ENCODE results near the gene MAPT. TPM values are rescaled to one million over a fixed set of nuclear protein-coding genes. Genes with fewer than 3 reads are reported as not detected.

Gene MAPT
- total RNA-seq, 2 donors from 2014 or later = 11.7 to 14.7 TPM

GRCh38 chr17:46031920-46032319, 137.6 kb downstream of the MAPT start:
- no peak overlapping the region for H3K4me3 ChIP-seq
- H3K27me3 ChIP-seq (replicated peaks; ENCODE audit: insufficient read depth) = no peaks in the 10 kb centered on the region
- DNase-seq (ENCODE audit: low spot score) = no peak
- H3K9me3 ChIP-seq = no peaks in the 10 kb centered on the region
- H3K4me1 ChIP-seq (replicated peaks) = no peaks in the 10 kb centered on the region
- no peak for TF ChIP-seq POLR2AphosphoS5 (IDR thresholded peaks at IDR 0.05)
- intact Hi-C loops (cut with DNase I) = no loop called here
- WGBS = 95% methylated on average over 8 of the region's 8 CpGs
- peaks cover 14 to 17% of the 10 kb centered on the region in 2 donors for H3K36me3 ChIP-seq
- no peak overlapping the region for H3K27ac ChIP-seq

GRCh38 chr17:46032909-46033308, 138.6 kb downstream of the MAPT start:
- 95% methylated on average over 11 of the region's 11 CpGs for WGBS
- Histone ChIP-seq H3K4me1 (replicated peaks) (no peaks in the 10 kb centered on the region), H3K27ac (no peak overlapping the region), H3K27me3 (replicated peaks; ENCODE audit: insufficient read depth) (no peaks in the 10 kb centered on the region), H3K9me3 (no peaks in the 10 kb centered on the region), H3K36me3 (peaks cover 14 to 19% of the 10 kb centered on the region in 2 donors), H3K4me3 (no peak overlapping the region)
- intact Hi-C loops (cut with DNase I) = no loop called here
- DNase-seq (ENCODE audit: low spot score) = no peak
- no peak for TF ChIP-seq POLR2AphosphoS5 (IDR thresholded peaks at IDR 0.05)
- TF ChIP-seq, protein P1, sequence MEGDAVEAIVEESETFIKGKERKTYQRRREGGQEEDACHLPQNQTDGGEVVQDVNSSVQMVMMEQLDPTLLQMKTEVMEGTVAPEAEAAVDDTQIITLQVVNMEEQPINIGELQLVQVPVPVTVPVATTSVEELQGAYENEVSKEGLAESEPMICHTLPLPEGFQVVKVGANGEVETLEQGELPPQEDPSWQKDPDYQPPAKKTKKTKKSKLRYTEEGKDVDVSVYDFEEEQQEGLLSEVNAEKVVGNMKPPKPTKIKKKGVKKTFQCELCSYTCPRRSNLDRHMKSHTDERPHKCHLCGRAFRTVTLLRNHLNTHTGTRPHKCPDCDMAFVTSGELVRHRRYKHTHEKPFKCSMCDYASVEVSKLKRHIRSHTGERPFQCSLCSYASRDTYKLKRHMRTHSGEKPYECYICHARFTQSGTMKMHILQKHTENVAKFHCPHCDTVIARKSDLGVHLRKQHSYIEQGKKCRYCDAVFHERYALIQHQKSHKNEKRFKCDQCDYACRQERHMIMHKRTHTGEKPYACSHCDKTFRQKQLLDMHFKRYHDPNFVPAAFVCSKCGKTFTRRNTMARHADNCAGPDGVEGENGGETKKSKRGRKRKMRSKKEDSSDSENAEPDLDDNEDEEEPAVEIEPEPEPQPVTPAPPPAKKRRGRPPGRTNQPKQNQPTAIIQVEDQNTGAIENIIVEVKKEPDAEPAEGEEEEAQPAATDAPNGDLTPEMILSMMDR (IDR thresholded peaks at IDR 0.05) = no peak
- no peak for TF ChIP-seq POLR2A (IDR thresholded peaks at IDR 0.05)

- no peaks in the 10 kb centered on the region for H3K4me1 ChIP-seq (replicated peaks)
- no peaks in the 10 kb centered on the region for H3K27me3 ChIP-seq (replicated peaks; ENCODE audit: insufficient read depth)
- 98% methylated on average over 3 of the region's 3 CpGs for whole genome bisulfite sequencing
- H3K9me3 ChIP-seq = no peaks in the 10 kb centered on the region
- TF ChIP-seq, protein P1 (IDR thresholded peaks at IDR 0.05) = no peak
- TF ChIP-seq POLR2A (IDR thresholded peaks at IDR 0.05) = no peak
- no peak for TF ChIP-seq POLR2AphosphoS5 (IDR thresholded peaks at IDR 0.05)
- DNase-seq (ENCODE audit: low spot score) = no peak
- H3K4me3 ChIP-seq = no peak overlapping the region
- intact Hi-C loops (cut with DNase I) = no loop called here
- no peak overlapping the region for H3K27ac ChIP-seq
- peaks cover 14 to 23% of the 10 kb centered on the region in 2 donors for H3K36me3 ChIP-seq
Measured at GRCh38 chr17:46033392-46033791, 139.0 kb downstream of the MAPT start.

- H3K36me3 ChIP-seq = peaks cover 14 to 33% of the 10 kb centered on the region in 2 donors
- WGBS = 87% methylated on average over 3 of the region's 3 CpGs
- no peaks in the 10 kb centered on the region for H3K9me3 ChIP-seq
- H3K27me3 ChIP-seq (replicated peaks; ENCODE audit: insufficient read depth) = no peaks in the 10 kb centered on the region
- H3K27ac ChIP-seq = no peak overlapping the region
- H3K4me1 ChIP-seq (replicated peaks) = peaks cover 3% of the 10 kb centered on the region
- no peak for DNase-seq (ENCODE audit: low spot score)
- TF ChIP-seq POLR2AphosphoS5 (IDR thresholded peaks at IDR 0.05) = no peak
- TF ChIP-seq, protein P1 (IDR thresholded peaks at IDR 0.05) = no peak
- TF ChIP-seq POLR2A (IDR thresholded peaks at IDR 0.05) = no peak
- intact Hi-C loops (cut with DNase I) = loop anchor here (5.0 kb wide), 1 partner anchor 177 kb away; no protein-coding TSS in a partner anchor
- no peak overlapping the region for H3K4me3 ChIP-seq
Measured at GRCh38 chr17:46035112-46035818, 140.9 kb downstream of the MAPT start.

- no peak for TF ChIP-seq POLR2A (IDR thresholded peaks at IDR 0.05)
- TF ChIP-seq POLR2AphosphoS5 (IDR thresholded peaks at IDR 0.05) = no peak
- TF ChIP-seq, protein P1 (IDR thresholded peaks at IDR 0.05) = no peak
- Histone ChIP-seq H3K27me3 (replicated peaks; ENCODE audit: insufficient read depth) (no peaks in the 10 kb centered on the region), H3K4me3 (no peak overlapping the region), H3K4me1 (replicated peaks) (peaks cover 3% of the 10 kb centered on the region), H3K9me3 (no peaks in the 10 kb centered on the region), H3K36me3 (peaks cover 14 to 33% of the 10 kb centered on the region in 2 donors), H3K27ac (no peak overlapping the region)
- intact Hi-C loops (cut with DNase I) = loop anchor here (5.0 kb wide), 1 partner anchor 176 kb away; no protein-coding TSS in a partner anchor
- DNase-seq (ENCODE audit: low spot score) = no peak
- whole genome bisulfite sequencing = 87% methylated on average over 6 of the region's 6 CpGs
Measured at GRCh38 chr17:46036491-46036890, 142.1 kb downstream of the MAPT start.

All from prostate gland (tissue), 2 donors.